Renal pelvis (tissue), 4 donors: Measurements from ENCODE around the gene ZP1. TPM values are rescaled to one million over a fixed set of nuclear protein-coding genes. Genes with fewer than 3 reads are reported as not detected.

Experiments used
- DNase-seq: peaks from one replicate; pipeline ENCODE4 v3.0.0-alpha.2; 2013
- polyA plus RNA-seq, 3 donors: library from polyadenylated mRNA; unstranded; fragments of 120-200 nt; gene quantifications; one replicate each; pipeline ENCODE4 v1.2.1, GENCODE V29; 2013; ENCODE audit not compliant: insufficient read length in 3 of 3

Gene ZP1
- polyA plus RNA-seq, 3 donors: 0.10 to 0.11 TPM; not detected in 1

GRCh38 chr11:60924110-60924905, 57.0 kb downstream of the ZP1 start, which contains the start of gene TMEM132A:
TSS of gene TMEM132A (plus strand) at chr11:60924460. CDS start at chr11:60924634, 174 bp downstream.
- DNase-seq: peak; percentile 72

Other genes with a start within 250 kb of the ZP1 start
- gene MS4A8, start 167.9 kb upstream of the ZP1 start, polyA plus RNA-seq: under 1 TPM in 1 of 3 donors, not detected in 2; 0.06 TPM
- not detected for gene MS4A18, start 142.8 kb upstream of the ZP1 start, polyA plus RNA-seq
- gene MS4A15, start 110.7 kb upstream of the ZP1 start, polyA plus RNA-seq: not detected
- under 1 TPM; 0.10 to 0.24 (median 0.12) TPM for gene MS4A10, start 82.2 kb upstream of the ZP1 start, polyA plus RNA-seq
- 10 to 100 TPM; 20.4 to 24.7 (median 23.5) TPM for gene CCDC86, start 25.4 kb upstream of the ZP1 start, polyA plus RNA-seq
- gene PTGDR2, start 11.6 kb upstream of the ZP1 start, polyA plus RNA-seq: under 1 TPM; 0.16 to 0.34 (median 0.24) TPM
- 100 to 1,000 TPM; 134 to 141 (median 141) TPM for gene PRPF19, start 39.0 kb downstream of the ZP1 start, polyA plus RNA-seq
- gene TMEM109, start 46.6 kb downstream of the ZP1 start, polyA plus RNA-seq: 100 to 1,000 TPM in 1 of 3 donors, 10 to 100 TPM in 2; 84.4 to 101 (median 89.5) TPM
- gene TMEM132A, start 56.9 kb downstream of the ZP1 start, polyA plus RNA-seq: 10 to 100 TPM; 70.4 to 97.9 (median 94.0) TPM
- 10 to 100 TPM; 16.9 to 22.2 (median 18.4) TPM for gene SLC15A3, start 84.6 kb downstream of the ZP1 start, polyA plus RNA-seq
- 1 to 10 TPM; 1.1 to 2.5 (median 1.8) TPM for gene CD6, start 104.1 kb downstream of the ZP1 start, polyA plus RNA-seq
- gene CD5, start 234.9 kb downstream of the ZP1 start, polyA plus RNA-seq: under 1 TPM in 2 of 3 donors, not detected in 1; 0.09 to 0.10 TPM